MM.1S (cell line): Measurements from ENCODE around the gene COMT.

Source experiments
- DNase-seq: peaks from one replicate; pipeline ENCODE4 v3.0.0-alpha.2; 2015
- H2AFZ ChIP-seq: fragments of 300-600 bp; sonication (generic); 2 replicates; pipeline ENCODE4 v1.6.0; 2016; ENCODE audit warnings: antibody characterized with exemption, low read length
- H3F3A ChIP-seq: fragments of 300-600 bp; sonication (generic); 2 replicates; pipeline ENCODE4 v1.6.1; 2016; ENCODE audit warnings: mild to moderate bottlenecking, antibody characterized with exemption, low read length, moderate library complexity, mixed read lengths; ENCODE audit not compliant: insufficient read depth
- H3K27ac ChIP-seq: fragments of 300-600 bp; sonication (generic); 2 replicates; pipeline ENCODE4 v1.5.1; 2016; ENCODE audit warnings: mild to moderate bottlenecking, low read length
- H3K27me3 ChIP-seq: fragments of 300-600 bp; sonication (generic); replicated peaks from 2 replicates; pipeline ENCODE4 v1.6.0; 2016; ENCODE audit warnings: low read length; ENCODE audit not compliant: insufficient read depth
- H3K36me3 ChIP-seq: fragments of 300-600 bp; sonication (generic); replicated peaks from 2 replicates; pipeline ENCODE4 v1.6.1; 2016; ENCODE audit warnings: mild to moderate bottlenecking, low read length, mixed read lengths; ENCODE audit not compliant: insufficient read depth
- H3K4me1 ChIP-seq: fragments of 300-600 bp; sonication (generic); 2 replicates; pipeline ENCODE4 v1.6.1; 2016; ENCODE audit warnings: low read length, mixed read lengths
- H3K4me2 ChIP-seq: fragments of 300-600 bp; sonication (generic); 2 replicates; pipeline ENCODE4 v1.6.0; 2016; ENCODE audit warnings: low read depth, low read length
- H3K4me3 ChIP-seq: fragments of 300-600 bp; sonication (generic); 2 replicates; pipeline ENCODE4 v1.5.1; 2016; ENCODE audit warnings: low read length, mixed read lengths
- H3K79me2 ChIP-seq: fragments of 300-600 bp; sonication (generic); 2 replicates; pipeline ENCODE4 v1.6.1; 2016; ENCODE audit warnings: mixed run types, low read length, mixed read lengths
- H3K9ac ChIP-seq: fragments of 300-600 bp; sonication (generic); 2 replicates; pipeline ENCODE4 v1.6.1; 2016; ENCODE audit warnings: low read length, mixed read lengths
- H3K9me2 ChIP-seq: fragments of 300-600 bp; sonication (generic); replicated peaks from 2 replicates; pipeline ENCODE4 v1.6.1; 2016; ENCODE audit warnings: mild to moderate bottlenecking, low read length, mixed read lengths; ENCODE audit not compliant: insufficient read depth
- H3K9me3 ChIP-seq: fragments of 300-600 bp; sonication (generic); replicated peaks from 2 replicates; pipeline ENCODE4 v1.6.1; 2016; ENCODE audit warnings: mild to moderate bottlenecking, low read length, mixed read lengths; ENCODE audit not compliant: insufficient read depth
- H4K20me1 ChIP-seq: fragments of 300-600 bp; sonication (generic); 2 replicates; pipeline ENCODE4 v1.6.1; 2016; ENCODE audit warnings: mild to moderate bottlenecking, low read length, moderate library complexity, mixed read lengths; ENCODE audit not compliant: insufficient read depth
- EZH2 ChIP-seq: fragments of 300-600 bp; sonication (generic); optimal IDR thresholded peaks from 2 replicates; pipeline ENCODE3; 2017; ENCODE audit warnings: low read depth, mild to moderate bottlenecking, antibody characterized with exemption, low read length, mixed read lengths
- EZH2phosphoT487 ChIP-seq: fragments of 300-600 bp; sonication (generic); IDR thresholded peaks from 2 replicates; pipeline ENCODE4 v1.6.1; 2018; ENCODE audit warnings: antibody characterized with exemption, low read length
- TF ChIP-seq, protein P1 (sequence below): fragments of 300-600 bp; sonication (generic); IDR thresholded peaks from 2 replicates; pipeline ENCODE4 v1.5.1; 2016; ENCODE audit warnings: antibody characterized with exemption, low read length, mixed read lengths

COMT gene

GRCh38 chr22:19901577-19902244 lies 39.9 kb upstream of the COMT start:
- Histone ChIP-seq H3K9me3 (no peaks in the 10 kb centered on the region), H3K4me3 (no peak overlapping the region), H3K27ac (no peak overlapping the region), H3K4me2 (no peak overlapping the region), H3K9ac (no peak overlapping the region), H3K36me3 (no peaks in the 10 kb centered on the region), H2AFZ (no peak overlapping the region), H3K4me1 (no peaks in the 10 kb centered on the region), H4K20me1 (no peaks in the 10 kb centered on the region), H3F3A (no peaks in the 10 kb centered on the region), H3K9me2 (no peaks in the 10 kb centered on the region), H3K27me3 (no peaks in the 10 kb centered on the region), H3K79me2 (no peaks in the 10 kb centered on the region)
- TF ChIP-seq, protein P1, sequence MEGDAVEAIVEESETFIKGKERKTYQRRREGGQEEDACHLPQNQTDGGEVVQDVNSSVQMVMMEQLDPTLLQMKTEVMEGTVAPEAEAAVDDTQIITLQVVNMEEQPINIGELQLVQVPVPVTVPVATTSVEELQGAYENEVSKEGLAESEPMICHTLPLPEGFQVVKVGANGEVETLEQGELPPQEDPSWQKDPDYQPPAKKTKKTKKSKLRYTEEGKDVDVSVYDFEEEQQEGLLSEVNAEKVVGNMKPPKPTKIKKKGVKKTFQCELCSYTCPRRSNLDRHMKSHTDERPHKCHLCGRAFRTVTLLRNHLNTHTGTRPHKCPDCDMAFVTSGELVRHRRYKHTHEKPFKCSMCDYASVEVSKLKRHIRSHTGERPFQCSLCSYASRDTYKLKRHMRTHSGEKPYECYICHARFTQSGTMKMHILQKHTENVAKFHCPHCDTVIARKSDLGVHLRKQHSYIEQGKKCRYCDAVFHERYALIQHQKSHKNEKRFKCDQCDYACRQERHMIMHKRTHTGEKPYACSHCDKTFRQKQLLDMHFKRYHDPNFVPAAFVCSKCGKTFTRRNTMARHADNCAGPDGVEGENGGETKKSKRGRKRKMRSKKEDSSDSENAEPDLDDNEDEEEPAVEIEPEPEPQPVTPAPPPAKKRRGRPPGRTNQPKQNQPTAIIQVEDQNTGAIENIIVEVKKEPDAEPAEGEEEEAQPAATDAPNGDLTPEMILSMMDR = no peak
- TF ChIP-seq EZH2phosphoT487 (no peak), EZH2 (no peak)
- no peak for DNase-seq

- no peaks in the 10 kb centered on the region for H3K9me2 ChIP-seq
- H4K20me1 ChIP-seq = no peaks in the 10 kb centered on the region
- TF ChIP-seq, protein P1 = no peak
- TF ChIP-seq EZH2phosphoT487 = no peak
- TF ChIP-seq EZH2 = no peak
- no peak overlapping the region for H2AFZ ChIP-seq
- H3K4me3 ChIP-seq = no peak overlapping the region
- H3K9me3 ChIP-seq = no peaks in the 10 kb centered on the region
- H3K4me1 ChIP-seq = no peaks in the 10 kb centered on the region
- no peak overlapping the region for H3K9ac ChIP-seq
- no peaks in the 10 kb centered on the region for H3K27me3 ChIP-seq
- DNase-seq = no peak
- H3K79me2 ChIP-seq = no peaks in the 10 kb centered on the region
- H3K4me2 ChIP-seq = no peak overlapping the region
- no peaks in the 10 kb centered on the region for H3F3A ChIP-seq
- no peak overlapping the region for H3K27ac ChIP-seq
- no peaks in the 10 kb centered on the region for H3K36me3 ChIP-seq
These were observed 39.3 kb upstream of the COMT start for GRCh38 chr22:19902245-19902715.

- H3K9ac ChIP-seq = no peak overlapping the region
These were observed 38.5 kb upstream of the COMT start for GRCh38 chr22:19903031-19903430.

More at GRCh38 chr22:19903031-19903430, 38.5 kb upstream of the COMT start:
- no peak for DNase-seq
- no peaks in the 10 kb centered on the region for H3K79me2 ChIP-seq
- no peak overlapping the region for H2AFZ ChIP-seq
- H3K4me3 ChIP-seq = no peak overlapping the region
- H4K20me1 ChIP-seq = no peaks in the 10 kb centered on the region
- H3K27me3 ChIP-seq = no peaks in the 10 kb centered on the region
- no peaks in the 10 kb centered on the region for H3K4me1 ChIP-seq
- no peaks in the 10 kb centered on the region for H3K9me3 ChIP-seq
- no peak overlapping the region for H3K27ac ChIP-seq
- no peaks in the 10 kb centered on the region for H3F3A ChIP-seq
- no peaks in the 10 kb centered on the region for H3K36me3 ChIP-seq
- H3K9me2 ChIP-seq = no peaks in the 10 kb centered on the region
- H3K4me2 ChIP-seq = no peak overlapping the region
- TF ChIP-seq EZH2 = no peak
- no peak for TF ChIP-seq EZH2phosphoT487
- TF ChIP-seq, protein P1 = no peak
